ENCODE data around the gene HK2.
"Not testable (repeated sequence)": the region's sequence is repeated elsewhere in the genome, so short reads cannot be mapped to it uniquely, and the experiment has no call there.

HK2 gene

DNA sequence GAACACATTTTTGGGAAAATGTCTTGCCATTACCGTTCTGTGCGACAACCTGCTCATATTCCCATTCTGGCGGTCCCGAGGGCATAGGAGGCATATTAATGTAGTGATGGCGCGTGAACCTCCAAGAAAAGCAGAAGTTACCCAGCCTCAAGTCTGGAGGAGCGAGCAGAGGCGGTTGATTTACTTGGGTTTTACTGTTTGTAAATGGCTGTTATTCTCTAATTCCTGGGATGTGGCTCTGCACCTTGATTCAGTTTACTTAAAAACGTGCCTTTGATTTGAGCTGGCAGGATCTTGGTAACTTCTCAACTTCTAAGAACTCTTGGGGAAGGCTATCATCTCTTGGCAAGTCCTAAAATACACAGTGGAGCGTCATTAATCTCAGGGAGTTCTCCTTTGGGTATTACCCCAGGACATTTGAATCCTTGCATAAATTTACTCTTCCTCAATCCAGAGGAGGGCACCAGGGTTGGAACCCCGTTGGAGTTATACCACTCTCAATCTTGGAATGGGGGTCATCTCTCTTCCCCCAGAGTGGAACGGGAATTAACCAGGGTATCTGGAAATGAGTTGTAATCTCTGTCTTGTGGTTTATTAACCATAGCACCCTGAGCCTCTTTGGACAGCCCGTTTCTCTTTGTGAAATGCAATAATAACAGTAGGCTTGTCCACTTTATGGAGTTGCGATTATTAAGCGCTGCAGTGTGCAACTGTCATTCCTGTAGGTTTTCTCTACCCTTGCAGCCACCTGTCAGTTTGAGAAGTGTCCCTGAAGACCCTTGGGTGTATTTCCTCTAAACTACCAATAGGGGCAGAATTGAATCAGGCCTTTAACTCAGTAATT lies 2.1 kb downstream of the HK2 start:
- no peak for DNase-seq

GRCh38 chr2:74836675-74837401 lies 2.9 kb downstream of the HK2 start:
- DNase-seq: no peak

- DNase-seq: no peak
Measured at GRCh38 chr2:74841641-74842040, 7.7 kb downstream of the HK2 start.

GRCh38 chr2:74843433-74843832 lies 9.5 kb downstream of the HK2 start:
- no peak for DNase-seq

DNA sequence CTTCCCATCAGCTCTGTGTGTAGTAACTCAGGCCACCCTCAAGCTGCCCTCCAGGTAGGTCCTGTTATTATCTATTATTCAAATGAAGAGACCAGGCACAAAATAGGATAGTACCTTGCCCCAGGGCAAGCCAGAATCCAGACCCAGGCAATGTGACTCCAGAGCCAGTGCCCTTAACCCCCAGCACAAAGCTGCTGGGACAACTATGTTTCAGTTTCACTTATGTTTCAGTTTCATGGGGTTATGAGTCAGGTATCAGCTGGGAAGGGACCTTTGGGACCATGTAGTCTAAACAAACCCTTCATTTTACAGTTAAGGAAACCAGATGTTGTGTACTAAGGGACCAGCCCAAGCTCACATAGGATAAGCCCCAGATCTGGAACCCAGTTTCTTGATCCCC lies 10.0 kb downstream of the HK2 start:
- no peak for DNase-seq

- DNase-seq: no peak
Measured at GRCh38 chr2:74844752-74845151, 10.8 kb downstream of the HK2 start.

GRCh38 chr2:74845217-74845751 lies 11.4 kb downstream of the HK2 start:
- peak; percentile 24 for DNase-seq

DNA sequence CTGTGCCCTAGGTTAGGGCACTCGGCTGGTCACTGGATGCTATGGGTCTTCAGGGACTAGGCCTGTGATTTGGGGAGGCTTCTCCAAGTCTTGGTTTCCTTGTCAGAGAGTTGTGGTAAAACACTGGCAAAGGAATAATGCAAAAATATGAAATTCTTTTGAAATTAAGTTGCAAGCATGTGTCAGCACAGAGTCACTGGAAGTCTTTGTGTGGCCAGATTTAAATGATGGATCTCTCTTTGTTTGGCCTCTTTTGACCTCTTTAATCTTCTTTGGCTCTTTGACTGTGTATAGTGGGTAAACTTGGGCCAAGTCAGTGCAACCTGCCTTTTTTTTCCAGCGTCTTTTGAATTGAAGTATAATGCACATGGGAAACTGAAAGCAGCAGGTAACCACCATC lies 12.1 kb downstream of the HK2 start:
- no peak for DNase-seq

- no peak for DNase-seq
Measured at GRCh38 chr2:74846481-74846880, 12.6 kb downstream of the HK2 start.

DNA sequence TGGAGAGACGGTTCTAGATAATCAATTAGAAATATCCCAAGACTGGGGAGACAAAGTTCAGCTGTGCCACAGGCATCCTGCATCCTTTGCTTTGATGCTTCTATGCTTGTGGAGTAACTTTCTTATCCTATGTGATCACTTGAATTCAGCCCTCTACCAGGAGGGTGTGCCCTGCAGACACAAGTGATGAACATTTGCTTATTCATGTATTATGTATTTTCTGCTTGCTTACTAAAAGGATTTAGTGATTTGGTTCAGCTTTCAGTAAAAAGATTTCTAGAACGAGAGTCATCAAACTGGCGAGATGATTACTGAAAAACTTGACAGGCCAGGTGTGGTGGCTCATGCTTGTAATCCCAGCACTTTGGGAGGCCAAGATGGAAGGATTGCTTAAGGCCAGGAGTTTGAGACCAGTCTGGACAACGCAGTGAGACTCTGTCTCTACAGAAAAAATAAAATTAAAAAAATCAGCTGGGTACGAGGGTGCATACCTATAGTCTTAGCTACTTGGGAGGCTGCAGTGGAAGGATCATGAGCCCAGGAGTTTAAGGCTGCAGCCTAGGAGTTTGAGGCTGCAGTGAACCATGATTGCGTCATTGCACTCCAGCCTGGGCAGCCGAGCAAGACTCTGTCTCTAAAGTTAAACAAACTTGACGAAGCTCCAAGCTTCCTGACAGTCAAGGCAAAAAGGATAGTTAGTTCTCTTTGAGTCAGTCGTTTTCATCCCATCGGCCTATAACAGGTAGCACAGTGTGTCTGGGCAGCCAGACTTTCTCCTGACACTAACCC lies 13.3 kb downstream of the HK2 start:
- no peak for DNase-seq

DNA sequence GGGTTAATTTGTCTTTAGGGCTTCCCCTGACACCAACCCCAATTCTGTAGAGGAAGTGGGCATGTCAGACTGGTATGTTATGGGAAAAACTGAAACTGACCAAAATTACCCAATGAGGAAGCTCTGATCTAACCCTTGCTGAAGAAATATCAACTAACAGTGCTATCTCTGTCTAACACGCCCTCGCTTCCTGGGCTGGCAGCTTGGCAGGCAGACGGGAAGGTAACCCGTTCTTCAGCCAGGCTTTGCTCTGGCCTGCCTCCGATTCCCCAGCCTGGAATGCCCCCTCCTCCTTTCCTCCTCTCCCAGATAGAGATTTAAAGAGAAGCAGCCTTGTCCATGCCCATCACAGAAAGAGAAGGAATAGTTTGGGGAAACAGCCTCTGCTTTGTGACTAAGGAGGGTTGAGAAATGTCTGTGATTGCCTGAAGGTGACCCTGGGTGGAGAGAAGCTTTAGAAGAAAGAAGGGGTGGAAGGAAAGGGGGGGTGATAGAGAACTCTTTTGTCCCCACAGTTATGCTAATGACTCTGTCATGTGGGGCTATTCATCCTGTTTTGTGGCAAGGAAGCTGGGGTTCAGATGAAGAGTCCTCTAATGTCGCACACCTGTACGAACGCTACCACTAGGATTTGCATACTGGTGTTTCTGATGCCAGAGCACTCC lies 15.4 kb downstream of the HK2 start:
- peak; percentile 30 for DNase-seq

- DNase-seq: no peak
Measured at GRCh38 chr2:74850496-74851190, 16.7 kb downstream of the HK2 start.

- DNase-seq: no peak
Measured at GRCh38 chr2:74851191-74851566, 17.3 kb downstream of the HK2 start.

DNA sequence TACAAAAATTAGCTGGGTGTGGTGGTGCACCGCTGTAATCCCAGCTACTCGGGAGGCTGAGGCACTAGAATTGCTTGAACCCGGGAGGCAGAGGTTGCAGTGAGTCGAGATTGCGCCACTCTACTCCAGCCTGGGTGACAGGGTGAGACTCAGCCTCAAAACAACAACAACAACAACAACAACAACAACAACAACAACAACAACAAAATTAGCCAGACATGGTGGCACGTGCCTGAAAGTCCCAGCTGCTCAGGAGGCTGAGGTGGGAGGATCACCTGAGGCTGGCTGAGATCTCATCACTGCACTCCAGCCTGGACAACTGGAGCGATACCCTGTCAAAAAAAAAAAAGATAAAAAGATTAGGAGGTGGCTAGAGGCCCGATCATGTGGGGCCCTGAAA lies 19.4 kb downstream of the HK2 start:
- DNase-seq: not testable (repeated sequence)

- no peak for DNase-seq
Measured at GRCh38 chr2:74854401-74854800, 20.5 kb downstream of the HK2 start.

- DNase-seq: not testable (repeated sequence)
Measured at GRCh38 chr2:74855114-74855707, 21.3 kb downstream of the HK2 start.

- DNase-seq: no peak
Measured at GRCh38 chr2:74856004-74856578, 22.2 kb downstream of the HK2 start.

DNA sequence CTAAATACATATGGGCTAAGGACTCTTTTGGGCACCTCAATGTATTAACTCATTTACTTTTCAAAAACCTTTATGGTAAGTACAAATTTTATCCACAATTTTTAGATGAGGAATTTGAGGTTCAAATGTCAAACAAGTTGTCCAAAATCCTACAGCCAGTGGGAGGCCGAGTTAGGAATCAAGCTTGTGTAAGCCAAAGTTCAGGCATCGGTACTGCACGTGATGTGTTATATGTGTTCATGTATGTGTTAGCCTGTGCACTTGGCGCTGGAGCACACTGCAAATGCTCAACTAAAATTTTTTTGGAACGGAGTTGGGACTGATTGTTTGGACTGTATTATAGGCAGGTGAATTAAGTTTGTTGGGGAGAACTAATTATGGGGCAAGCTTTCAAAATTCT lies 22.7 kb downstream of the HK2 start:
- DNase-seq: no peak

GRCh38 chr2:74857215-74857614 lies 23.3 kb downstream of the HK2 start:
- no peak for DNase-seq

DNA sequence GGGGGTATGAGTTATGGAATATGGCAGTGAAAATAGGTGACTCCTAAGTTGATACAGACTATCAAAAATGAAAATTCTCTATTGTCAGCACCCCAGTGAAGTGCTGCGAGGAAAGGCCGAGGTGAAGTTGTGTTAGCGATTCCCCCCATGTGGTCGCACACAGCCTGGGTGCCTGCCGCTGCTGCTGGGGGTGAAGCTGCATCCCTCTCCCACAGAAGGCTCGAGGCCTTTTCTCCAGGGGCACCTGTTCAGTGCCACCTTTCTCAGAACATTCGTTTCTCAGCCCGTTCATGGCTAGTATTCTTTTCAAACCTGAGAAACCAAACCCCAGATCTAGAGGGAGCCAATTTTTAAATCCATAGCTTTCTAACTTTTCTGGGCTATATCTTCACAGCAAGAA lies 23.8 kb downstream of the HK2 start:
- no peak for DNase-seq

GRCh38 chr2:74858281-74858680 lies 24.4 kb downstream of the HK2 start:
- no peak for DNase-seq

All from activated CD4-positive, alpha-beta T cell treated with anti-CD3 and anti-CD28 coated beads, Interleukin-2, amount 50 U/mL, for 1 hour (primary cell).